OCI-LY7 (cell line): ENCODE data around the gene CLEC18A.

ENCODE experiments used
- CTCF ChIP-seq: fragments of 200-600 bp; sonication (generic); conservative IDR thresholded peaks from 2 replicates; pipeline ENCODE4 v1.5.1; 2014; ENCODE audit warnings: mild to moderate bottlenecking, antibody characterized with exemption, low read length, moderate library complexity, mixed read lengths
- EZH2phosphoT487 ChIP-seq: fragments of 200-600 bp; sonication (generic); IDR thresholded peaks from 2 replicates; pipeline ENCODE4 v1.6.1; 2018; ENCODE audit warnings: low read depth, borderline replicate concordance, mild to moderate bottlenecking, mixed run types, antibody characterized with exemption, low read length, moderate library complexity, mixed read lengths

- TF ChIP-seq CTCF (no peak), EZH2phosphoT487 (no peak)
These were observed 8.4 kb upstream of the CLEC18A start for GRCh38 chr16:69942627-69943170.
